Thoracic aorta (tissue), 2 donors: ENCODE measurements around the gene CYP19A1. TPM values are rescaled to one million over a fixed set of nuclear protein-coding genes. Genes with fewer than 3 reads are reported as not detected.
A peak's percentile ranks its signal among the peaks of the same experiment; 100 is the strongest.

Source experiments
- ATAC-seq: fragments of 150-250 bp; one replicate; pipeline ENCODE4 v1.8.0; 2017; ENCODE audit warnings: low read depth; ENCODE audit not compliant: insufficient number of reproducible peaks, low FRiP score
- DNase-seq: peaks from one replicate; pipeline ENCODE4 v3.0.0-alpha.2; 2020; ENCODE audit warnings: low spot score
- H3K27ac ChIP-seq, 2 donors: fragments of 200-600 bp; sonication (generic); 1 replicate in 1 of 2; 2 replicates in 1 of 2; pipeline ENCODE4 v1.5.1; 2016; ENCODE audit warnings: mild to moderate bottlenecking in 2 of 2, moderate library complexity in 2 of 2
- H3K27me3 ChIP-seq: fragments of 200-600 bp; sonication (generic); replicated peaks from 2 replicates; pipeline ENCODE4 v1.6.0; 2016; ENCODE audit warnings: mild to moderate bottlenecking; ENCODE audit not compliant: insufficient read depth
- H3K36me3 ChIP-seq: fragments of 200-600 bp; sonication (generic); one replicate; pipeline ENCODE4 v1.5.1; 2016
- H3K4me1 ChIP-seq, 2 donors: fragments of 200-600 bp; sonication (generic); 1 replicate in 1 of 2; 2 replicates in 1 of 2; pipeline versions ENCODE4 v1.5.1 to v1.6.0; 2016; ENCODE audit warnings: low read depth in 2 of 2, mild to moderate bottlenecking in 1 of 2; ENCODE audit not compliant: control insufficient read depth in 1 of 2
- H3K4me3 ChIP-seq: fragments of 200-600 bp; sonication (generic); 2 replicates; pipeline ENCODE4 v1.5.1; 2016; ENCODE audit warnings: mild to moderate bottlenecking
- H3K9me3 ChIP-seq: fragments of 200-600 bp; sonication (generic); 2 replicates; pipeline ENCODE4 v1.5.1; 2016
- CTCF ChIP-seq: fragments of 200-600 bp; sonication (generic); IDR thresholded peaks from one replicate; pipeline ENCODE4 v1.5.1; 2019; ENCODE audit warnings: antibody characterized with exemption
- total RNA-seq, 2 donors: library from RNA; depleted of rRNA; stranded (reverse); fragments of >200 nt; gene quantifications; one replicate each; pipeline versions ENCODE4 v1.1.0 to v1.2.3, GENCODE V29; 2016

CYP19A1 gene
- total RNA-seq, 2 donors from 2014 or later = 0.54 to 3.1 TPM

- no peak overlapping the region for H3K4me3 ChIP-seq
- ATAC-seq = no peak
- peaks cover 29 to 60% of the 10 kb centered on the region in 2 donors for H3K4me1 ChIP-seq
These were observed 3.3 kb downstream of the CYP19A1 start for GRCh38 chr15:51335087-51335486.

GRCh38 chr15:51334011-51334451 lies 4.4 kb downstream of the CYP19A1 start:
- DNase-seq = no peak
- peaks cover 29 to 60% of the 10 kb centered on the region in 2 donors for H3K4me1 ChIP-seq
- no peaks in the 10 kb centered on the region for H3K9me3 ChIP-seq
- H3K4me3 ChIP-seq = no peak overlapping the region
- H3K27me3 ChIP-seq = no peaks in the 10 kb centered on the region
- no peak for TF ChIP-seq CTCF
- no peaks in the 10 kb centered on the region for H3K36me3 ChIP-seq
- H3K27ac ChIP-seq = peak overlapping the region; percentile 13 to 72
- no peak for ATAC-seq

More at GRCh38 chr15:51335087-51335486, 3.3 kb downstream of the CYP19A1 start:
- H3K36me3 ChIP-seq = no peaks in the 10 kb centered on the region
- H3K27me3 ChIP-seq = no peaks in the 10 kb centered on the region
- no peaks in the 10 kb centered on the region for H3K9me3 ChIP-seq
- TF ChIP-seq CTCF = no peak
- no peak for DNase-seq
- H3K27ac ChIP-seq = peak overlapping the region; percentile 62 to 72

GRCh38 chr15:51333571-51333970 lies 4.8 kb downstream of the CYP19A1 start:
- Histone ChIP-seq H3K36me3 (no peaks in the 10 kb centered on the region), H3K4me3 (no peak overlapping the region), H3K9me3 (no peaks in the 10 kb centered on the region), H3K27me3 (no peaks in the 10 kb centered on the region), H3K27ac (peak overlapping the region in 1 of 2 donors; percentile 72), H3K4me1 (peaks cover 29 to 60% of the 10 kb centered on the region in 2 donors)
- ATAC-seq (no peak), DNase-seq (no peak)
- TF ChIP-seq CTCF = no peak

GRCh38 chr15:51332206-51333147 lies 5.9 kb downstream of the CYP19A1 start:
- H3K27me3 ChIP-seq = no peaks in the 10 kb centered on the region
- DNase-seq (no peak), ATAC-seq (no peak)
- H3K9me3 ChIP-seq = no peaks in the 10 kb centered on the region
- H3K36me3 ChIP-seq = no peaks in the 10 kb centered on the region
- H3K4me1 ChIP-seq = peaks cover 29 to 53% of the 10 kb centered on the region in 2 donors
- peak overlapping the region in 1 of 2 donors; percentile 72 for H3K27ac ChIP-seq
- H3K4me3 ChIP-seq = no peak overlapping the region
- TF ChIP-seq CTCF = no peak

GRCh38 chr15:51331141-51331540 lies 7.3 kb downstream of the CYP19A1 start:
- H3K27ac ChIP-seq = no peak overlapping the region
- H3K9me3 ChIP-seq = no peaks in the 10 kb centered on the region
- no peak for ATAC-seq
- H3K4me3 ChIP-seq = no peak overlapping the region
- peaks cover 24 to 40% of the 10 kb centered on the region in 2 donors for H3K4me1 ChIP-seq
- H3K27me3 ChIP-seq = no peaks in the 10 kb centered on the region
- DNase-seq = no peak
- H3K36me3 ChIP-seq = no peaks in the 10 kb centered on the region
- no peak for TF ChIP-seq CTCF
